GM19463 (cell line): Measurements from ENCODE around the gene MAPKAPK2.

Source experiments
- ATAC-seq: cut with Tn5 transposase; IDR thresholded peaks from one replicate; pipeline ENCODE4 v1.9.1; 2021; ENCODE audit warnings: mild to moderate bottlenecking, moderate library complexity; ENCODE audit not compliant: unreplicated experiment

Gene MAPKAPK2

GRCh38 chr1:206658981-206659273, 25.8 kb upstream of the MAPKAPK2 start:
- ATAC-seq: no peak

DNA sequence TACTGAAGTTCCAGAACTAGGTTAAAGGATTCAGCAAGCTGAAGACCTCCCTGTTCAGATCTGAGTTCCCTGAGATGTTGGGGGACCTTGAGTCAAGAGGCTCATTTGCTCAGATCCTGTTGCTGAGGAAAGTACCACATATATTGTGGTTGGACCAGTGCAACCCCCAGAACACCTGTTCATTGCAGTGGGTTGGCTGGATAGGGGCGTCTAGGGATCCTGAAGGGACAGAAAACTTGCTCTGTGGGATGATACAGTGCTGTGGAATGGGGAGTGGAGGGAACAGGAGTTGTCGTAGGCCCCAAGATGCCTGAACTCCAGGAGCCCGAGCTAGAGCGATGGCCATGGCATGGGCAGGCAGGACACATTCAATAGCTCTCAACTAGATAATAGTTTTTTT, 24.6 kb upstream of the MAPKAPK2 start:
- ATAC-seq: no peak

DNA sequence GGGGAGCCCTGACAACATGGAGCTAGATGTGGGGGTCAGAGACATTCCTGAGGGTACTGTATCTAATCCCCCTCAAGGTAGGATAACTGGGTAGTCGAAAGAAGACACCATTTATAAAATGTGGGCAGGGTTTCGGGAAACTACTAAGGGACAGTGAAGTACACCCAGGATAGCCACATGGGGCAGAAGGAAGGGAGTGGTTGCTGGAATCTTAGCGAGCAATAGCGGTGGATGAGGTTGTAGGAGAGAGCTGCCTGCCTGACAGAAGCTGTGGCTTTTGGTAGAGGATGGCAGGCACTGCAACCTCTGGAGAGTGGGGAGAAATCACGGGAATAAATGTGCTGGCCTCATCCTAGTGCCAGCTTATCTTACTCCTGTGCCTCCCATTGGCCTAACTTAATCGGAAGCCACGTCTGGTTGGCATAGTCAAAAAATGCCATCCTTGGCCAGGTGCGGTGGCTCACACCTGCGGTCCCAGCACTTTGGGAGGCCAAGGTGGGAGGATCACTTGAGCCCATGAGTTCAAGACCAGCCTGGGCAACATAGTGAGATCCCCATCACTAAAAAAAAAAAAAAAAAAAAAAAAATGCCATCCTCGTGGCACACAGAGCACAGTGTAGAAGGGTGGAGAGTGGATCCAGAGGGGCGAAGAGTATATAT, 23.4 kb upstream of the MAPKAPK2 start:
- ATAC-seq: no peak

DNA sequence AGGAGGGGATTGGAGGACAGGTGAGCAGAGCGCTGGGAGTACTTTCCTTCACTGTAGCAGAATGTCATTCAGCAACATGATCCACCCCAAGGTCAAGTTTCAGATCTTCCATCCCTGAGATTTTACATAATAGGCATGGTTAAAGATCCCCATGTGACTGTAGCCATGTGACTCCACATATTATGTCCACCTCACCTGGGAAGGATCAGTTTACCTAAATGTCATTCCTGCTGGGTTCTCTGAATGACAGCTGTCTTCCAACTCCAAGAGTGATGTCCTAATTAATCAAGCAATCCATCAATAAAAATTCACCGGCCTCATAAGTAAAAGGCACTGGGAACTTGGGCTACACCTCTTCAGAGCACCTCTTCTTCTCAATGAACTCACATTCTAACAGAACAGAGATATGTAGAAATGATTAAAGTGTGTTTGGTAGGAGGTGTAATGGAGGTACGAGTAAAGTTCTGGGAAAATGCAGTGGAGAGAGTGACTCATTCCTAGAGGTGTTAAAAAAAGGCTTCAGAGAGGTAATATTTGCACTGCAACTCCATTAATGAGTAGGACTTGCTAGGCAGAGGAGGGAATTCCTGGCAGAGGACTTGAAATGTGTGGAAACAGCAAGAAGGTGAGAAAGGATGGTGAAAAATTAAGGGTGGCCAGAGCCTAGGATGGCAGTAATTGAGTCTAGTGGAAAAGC, 22.2 kb upstream of the MAPKAPK2 start:
- ATAC-seq: no peak

DNA sequence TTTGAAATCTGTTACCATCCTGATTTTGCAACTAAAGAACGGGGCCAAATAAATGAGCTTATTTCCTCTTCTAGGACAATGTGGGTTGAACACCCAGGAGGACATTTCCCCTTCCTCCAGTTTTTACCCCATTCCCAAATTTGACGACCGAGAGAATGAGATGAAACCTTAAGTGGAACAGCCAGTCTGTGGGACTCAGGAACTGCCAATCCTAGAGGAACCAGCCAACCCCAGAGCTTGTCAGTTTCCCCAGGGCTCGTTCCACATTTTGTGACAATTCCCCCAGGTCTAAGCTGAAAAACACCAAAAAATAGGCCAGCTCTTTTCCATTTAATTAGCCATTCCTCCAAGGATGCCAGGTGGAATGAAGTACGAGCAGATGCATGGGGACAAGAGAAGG, 21.3 kb upstream of the MAPKAPK2 start:
- no peak for ATAC-seq

DNA sequence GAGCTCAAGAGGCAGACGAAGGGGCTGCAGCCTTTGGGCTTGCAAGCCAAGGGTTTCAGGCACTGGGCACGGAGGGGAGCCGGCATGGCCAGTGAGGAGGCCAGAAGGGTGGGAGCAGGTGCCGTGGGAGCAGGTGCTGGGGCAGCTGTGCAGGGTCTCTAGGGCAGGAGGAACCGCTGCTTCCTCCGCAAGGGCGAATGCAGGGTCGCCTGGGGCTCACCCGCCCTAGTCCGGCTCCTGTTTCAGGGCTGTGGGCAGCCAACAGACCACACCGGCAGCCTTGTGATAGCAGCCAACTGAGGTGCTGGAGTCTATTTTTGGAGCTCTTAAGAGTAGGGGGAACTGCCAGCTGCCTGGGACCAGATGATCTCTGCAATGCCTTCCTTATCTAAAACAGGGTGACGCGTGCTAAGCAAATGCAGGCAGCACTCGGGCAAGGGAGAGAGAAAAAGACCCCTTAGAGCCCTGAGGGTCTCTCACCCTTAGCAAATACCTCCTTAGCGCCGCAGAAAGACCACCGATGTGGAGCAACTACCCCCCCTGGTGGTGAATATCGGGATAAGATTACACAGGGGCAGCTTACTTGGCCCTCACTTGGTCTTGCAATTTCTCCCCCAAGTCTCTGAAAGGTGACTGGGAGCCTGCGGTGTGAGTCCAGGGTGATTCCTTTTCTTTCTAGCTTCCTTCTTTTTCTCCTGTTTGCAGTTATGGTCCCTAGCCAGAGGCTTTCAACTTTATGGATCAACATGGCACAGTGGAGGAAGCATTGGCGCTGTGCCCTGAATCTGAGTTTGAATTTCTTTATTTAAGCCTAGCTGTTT, 20.7 kb upstream of the MAPKAPK2 start:
- peak; percentile 61 for ATAC-seq

- no peak for ATAC-seq
Measured at GRCh38 chr1:206664740-206665139, 20.0 kb upstream of the MAPKAPK2 start.

GRCh38 chr1:206666031-206666561, 18.6 kb upstream of the MAPKAPK2 start:
- no peak for ATAC-seq

GRCh38 chr1:206666954-206667665, 17.6 kb upstream of the MAPKAPK2 start:
- ATAC-seq: no peak

- ATAC-seq: no peak
Measured at GRCh38 chr1:206668351-206668750, 16.4 kb upstream of the MAPKAPK2 start.

GRCh38 chr1:206668874-206669410, 15.8 kb upstream of the MAPKAPK2 start:
- no peak for ATAC-seq

- no peak for ATAC-seq
Measured at GRCh38 chr1:206672011-206672688, 12.6 kb upstream of the MAPKAPK2 start.

DNA sequence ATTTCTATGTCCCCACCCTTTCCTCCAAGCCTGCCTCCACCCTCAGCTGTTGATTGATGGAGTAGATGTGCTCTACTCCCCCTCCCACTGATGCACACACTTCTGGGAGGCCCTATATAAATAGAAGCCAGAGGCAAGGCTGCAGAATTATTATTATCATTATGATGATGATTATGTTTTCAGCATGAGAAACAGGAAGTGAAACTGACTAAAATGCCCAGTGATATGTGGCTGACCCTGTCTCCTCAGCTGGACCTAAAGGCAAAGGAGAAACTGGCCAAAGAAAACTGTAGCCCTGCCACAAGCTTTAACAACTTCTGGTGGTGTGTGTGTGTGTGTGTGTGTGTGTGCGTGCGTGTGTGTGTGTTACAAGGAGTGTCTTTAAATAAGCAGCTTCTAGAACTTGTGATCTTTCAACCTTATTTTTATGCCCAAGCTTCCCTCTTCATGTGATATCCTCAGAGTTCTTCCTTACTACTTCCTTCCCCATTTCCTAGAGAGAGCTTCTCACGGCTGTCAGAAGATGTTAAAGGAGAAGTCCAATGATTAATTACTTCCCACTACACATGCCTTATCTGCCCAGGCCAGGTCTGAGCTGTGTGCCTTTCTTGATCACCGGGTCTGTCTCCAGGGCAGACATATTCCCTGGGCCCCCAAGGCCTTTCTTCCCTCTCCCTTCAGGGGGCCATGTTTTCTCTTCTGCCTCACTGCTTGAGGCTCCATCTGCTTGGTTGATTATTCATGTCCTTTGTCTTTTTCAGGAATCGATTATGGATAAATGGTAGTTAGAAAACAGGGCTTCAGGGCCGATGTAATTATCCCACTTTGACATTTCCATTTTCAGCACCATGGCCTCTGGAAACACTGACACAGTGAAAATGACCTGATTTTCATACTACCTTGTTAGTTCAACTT, 11.6 kb upstream of the MAPKAPK2 start:
- ATAC-seq: no peak

- ATAC-seq: no peak
Measured at GRCh38 chr1:206674236-206674635, 10.5 kb upstream of the MAPKAPK2 start.

DNA sequence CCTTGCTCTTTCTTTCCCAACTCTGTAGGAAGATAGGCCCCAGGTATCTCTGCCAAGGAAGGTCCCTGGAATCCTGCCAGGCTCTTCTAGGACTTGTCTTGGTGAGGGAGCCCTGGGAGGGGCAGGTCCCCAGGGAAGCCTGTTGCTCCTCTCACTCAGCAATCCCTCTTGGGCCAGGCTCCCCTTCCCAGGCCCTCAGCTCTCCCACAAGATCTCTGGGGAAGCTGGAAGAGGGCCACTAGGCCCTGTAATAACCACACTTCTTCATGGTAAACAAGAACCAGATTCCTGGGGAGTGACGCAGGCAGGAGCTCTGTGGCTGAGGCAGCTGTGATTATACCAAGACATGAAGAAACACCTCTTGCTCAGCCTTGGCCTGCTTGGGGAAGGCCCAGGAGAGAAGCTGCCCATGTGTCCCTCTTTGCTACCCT, 9.9 kb upstream of the MAPKAPK2 start:
- ATAC-seq: no peak

- ATAC-seq: no peak
Measured at GRCh38 chr1:206676499-206676898, 8.2 kb upstream of the MAPKAPK2 start.

GRCh38 chr1:206678490-206678889, 6.2 kb upstream of the MAPKAPK2 start:
- peak; percentile 32 for ATAC-seq

DNA sequence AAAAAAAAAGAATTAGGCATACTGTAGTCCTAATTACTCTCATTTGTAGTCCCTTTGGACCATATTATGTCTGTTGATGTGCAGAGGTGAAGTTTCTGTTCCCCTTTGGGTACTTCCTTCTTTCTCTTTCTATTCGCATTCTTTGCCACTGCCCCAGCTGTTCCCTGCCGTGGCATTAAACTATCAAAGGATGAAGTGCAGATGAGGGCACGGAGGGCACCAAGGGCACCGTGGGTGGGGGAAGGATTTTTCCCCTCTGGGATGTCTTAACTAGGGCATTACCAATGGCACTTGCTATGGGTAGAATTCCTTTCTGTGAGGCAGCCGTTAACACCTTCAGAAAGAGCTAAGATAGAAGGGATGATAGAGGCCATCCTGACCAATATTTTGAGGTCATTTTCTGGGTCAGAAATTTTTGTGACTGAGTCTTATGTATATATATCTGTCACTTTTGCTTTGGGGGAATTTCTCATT, 4.9 kb upstream of the MAPKAPK2 start:
- peak; percentile 73 for ATAC-seq

DNA sequence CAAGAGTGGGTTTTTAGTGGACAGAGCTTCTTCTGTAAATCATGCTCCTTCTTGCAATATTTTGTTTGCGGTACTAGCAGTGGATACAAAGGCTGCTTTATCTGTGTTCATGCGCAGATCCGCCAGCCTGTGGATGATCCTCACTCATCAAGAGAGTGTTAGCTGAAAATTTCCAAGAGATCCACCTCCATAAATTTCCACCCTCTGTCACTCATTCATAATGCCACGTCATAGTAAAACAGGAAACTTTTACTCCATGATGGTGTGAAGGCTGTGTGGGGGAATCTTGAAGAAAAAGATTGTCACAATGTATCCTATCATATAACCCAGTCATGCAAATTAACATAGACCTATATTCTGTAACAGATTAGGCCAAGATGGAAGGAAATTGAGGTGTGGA, 4.4 kb upstream of the MAPKAPK2 start:
- no peak for ATAC-seq
